Gastrocnemius medialis (tissue), 4 donors: ENCODE results near the gene COASY.

Experiments
- CTCF ChIP-seq, 5 experiments: fragments of 450-650 bp in 3 of 5; fragments of 200-600 bp in 2 of 5; sonication (generic) in 2 of 5; IDR thresholded peaks in 4 of 5; conservative IDR thresholded peaks in 1 of 5; 1 replicate in 4 of 5; 2 replicates in 1 of 5; pipeline ENCODE4 v1.5.1; 2016 to 2019; ENCODE audit warnings: antibody characterized with exemption in 5 of 5, mild to moderate bottlenecking in 3 of 5, moderate library complexity in 3 of 5
- POLR2A ChIP-seq, 2 donors: fragments of 450-650 bp; IDR thresholded peaks; one replicate each; pipeline ENCODE4 v1.6.1; 2017; ENCODE audit warnings: antibody characterized with exemption in 2 of 2, mild to moderate bottlenecking in 2 of 2, moderate library complexity in 2 of 2

- no peak for TF ChIP-seq CTCF (IDR thresholded peaks at IDR 0.05 in 4 of 5, conservative IDR thresholded peaks at IDR 0.05 in 1 of 5)
- no peak for TF ChIP-seq POLR2A (IDR thresholded peaks at IDR 0.05)
These were observed 30.9 kb upstream of the COASY start for GRCh38 chr17:42530952-42531454.
